ENCODE results near the gene SNRPA1.

DNA sequence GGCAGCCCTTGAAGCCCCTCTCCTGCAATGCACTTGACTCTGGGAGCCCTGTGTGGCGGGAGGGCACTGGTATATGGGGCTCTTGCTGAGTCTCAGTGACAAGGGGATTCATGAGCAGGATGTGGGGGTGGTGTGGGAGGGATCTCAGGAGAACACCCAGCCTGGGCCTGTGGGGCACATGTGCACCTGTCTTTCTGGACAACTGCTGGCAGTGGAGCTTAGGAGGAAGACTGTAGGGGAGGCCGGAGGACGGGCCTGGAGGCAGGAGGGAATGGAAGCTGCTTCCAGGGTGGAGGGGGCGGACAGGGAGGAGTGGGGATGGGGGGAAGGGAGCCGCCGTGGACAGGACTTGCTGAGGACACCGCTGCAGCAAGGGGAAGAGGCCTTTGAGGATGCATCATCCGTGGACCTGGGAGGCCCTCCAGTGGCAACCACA is 10.8 kb upstream of the SNRPA1 start:
- TF ChIP-seq EZH2phosphoT487 (conservative IDR thresholded peaks at IDR 0.05; ENCODE audit: low read length), result no peak
- TF ChIP-seq, protein P1, sequence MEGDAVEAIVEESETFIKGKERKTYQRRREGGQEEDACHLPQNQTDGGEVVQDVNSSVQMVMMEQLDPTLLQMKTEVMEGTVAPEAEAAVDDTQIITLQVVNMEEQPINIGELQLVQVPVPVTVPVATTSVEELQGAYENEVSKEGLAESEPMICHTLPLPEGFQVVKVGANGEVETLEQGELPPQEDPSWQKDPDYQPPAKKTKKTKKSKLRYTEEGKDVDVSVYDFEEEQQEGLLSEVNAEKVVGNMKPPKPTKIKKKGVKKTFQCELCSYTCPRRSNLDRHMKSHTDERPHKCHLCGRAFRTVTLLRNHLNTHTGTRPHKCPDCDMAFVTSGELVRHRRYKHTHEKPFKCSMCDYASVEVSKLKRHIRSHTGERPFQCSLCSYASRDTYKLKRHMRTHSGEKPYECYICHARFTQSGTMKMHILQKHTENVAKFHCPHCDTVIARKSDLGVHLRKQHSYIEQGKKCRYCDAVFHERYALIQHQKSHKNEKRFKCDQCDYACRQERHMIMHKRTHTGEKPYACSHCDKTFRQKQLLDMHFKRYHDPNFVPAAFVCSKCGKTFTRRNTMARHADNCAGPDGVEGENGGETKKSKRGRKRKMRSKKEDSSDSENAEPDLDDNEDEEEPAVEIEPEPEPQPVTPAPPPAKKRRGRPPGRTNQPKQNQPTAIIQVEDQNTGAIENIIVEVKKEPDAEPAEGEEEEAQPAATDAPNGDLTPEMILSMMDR (IDR thresholded peaks at IDR 0.05; ENCODE audit: insufficient read depth, low read length, poor library complexity, severe bottlenecking), result no peak
